Uterus (tissue), 2 donors: ENCODE results near the gene DGKD.

Experiments used
- POLR2A ChIP-seq, 2 donors: fragments of 450-650 bp; IDR thresholded peaks; one replicate each; pipeline ENCODE4 v1.6.1; 2016; ENCODE audit warnings: antibody characterized with exemption in 2 of 2, mild to moderate bottlenecking in 1 of 2, moderate library complexity in 1 of 2
- TF ChIP-seq, protein P1 (sequence below), 4 experiments: fragments of 200-600 bp in 2 of 4; fragments of 450-650 bp in 2 of 4; sonication (generic) in 2 of 4; IDR thresholded peaks; one replicate each; pipeline ENCODE4 v1.5.1; 2016 to 2019; ENCODE audit warnings: antibody characterized with exemption in 4 of 4, mild to moderate bottlenecking in 2 of 4, moderate library complexity in 1 of 4

- no peak for TF ChIP-seq POLR2A (IDR thresholded peaks at IDR 0.05)
- TF ChIP-seq, protein P1, sequence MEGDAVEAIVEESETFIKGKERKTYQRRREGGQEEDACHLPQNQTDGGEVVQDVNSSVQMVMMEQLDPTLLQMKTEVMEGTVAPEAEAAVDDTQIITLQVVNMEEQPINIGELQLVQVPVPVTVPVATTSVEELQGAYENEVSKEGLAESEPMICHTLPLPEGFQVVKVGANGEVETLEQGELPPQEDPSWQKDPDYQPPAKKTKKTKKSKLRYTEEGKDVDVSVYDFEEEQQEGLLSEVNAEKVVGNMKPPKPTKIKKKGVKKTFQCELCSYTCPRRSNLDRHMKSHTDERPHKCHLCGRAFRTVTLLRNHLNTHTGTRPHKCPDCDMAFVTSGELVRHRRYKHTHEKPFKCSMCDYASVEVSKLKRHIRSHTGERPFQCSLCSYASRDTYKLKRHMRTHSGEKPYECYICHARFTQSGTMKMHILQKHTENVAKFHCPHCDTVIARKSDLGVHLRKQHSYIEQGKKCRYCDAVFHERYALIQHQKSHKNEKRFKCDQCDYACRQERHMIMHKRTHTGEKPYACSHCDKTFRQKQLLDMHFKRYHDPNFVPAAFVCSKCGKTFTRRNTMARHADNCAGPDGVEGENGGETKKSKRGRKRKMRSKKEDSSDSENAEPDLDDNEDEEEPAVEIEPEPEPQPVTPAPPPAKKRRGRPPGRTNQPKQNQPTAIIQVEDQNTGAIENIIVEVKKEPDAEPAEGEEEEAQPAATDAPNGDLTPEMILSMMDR (IDR thresholded peaks at IDR 0.05): no peak
Measured at GRCh38 chr2:233451950-233452349, 97.7 kb downstream of the DGKD start.
